CD4-positive, CD25-positive, alpha-beta regulatory T cell (primary cell): ENCODE measurements around the gene ARHGAP31. TPM values are rescaled to one million over a fixed set of nuclear protein-coding genes. Genes with fewer than 3 reads are reported as not detected.

Source experiments
- ATAC-seq, 2 donors: fragments of 150-1000 bp; cut with Tn5 transposase; one replicate each; pipeline ENCODE4 v1.10.0; 2021; ENCODE audit warnings: low read depth in 2 of 2, moderate number of reproducible peaks in 2 of 2, moderate library complexity in 1 of 2
- DNase-seq, 3 donors: peaks; one replicate each; pipeline versions ENCODE4 v3.0.0 to v3.0.0-alpha.2; 2012 to 2022; ENCODE audit warnings: mixed read lengths in 1 of 3
- H3K27ac ChIP-seq: one replicate; pipeline ENCODE4 v1.7.0; 2013; ENCODE audit warnings: mild to moderate bottlenecking, low read length; ENCODE audit not compliant: insufficient read depth, poor library complexity, severe bottlenecking
- H3K27me3 ChIP-seq: one replicate; pipeline ENCODE4 v1.7.0; 2013; ENCODE audit warnings: low read length; ENCODE audit not compliant: control insufficient read depth, insufficient read depth
- H3K36me3 ChIP-seq: one replicate; pipeline ENCODE4 v1.7.0; 2013; ENCODE audit warnings: mild to moderate bottlenecking, low read length, moderate library complexity; ENCODE audit not compliant: control insufficient read depth, insufficient read depth
- H3K4me1 ChIP-seq: 2 replicates; pipeline ENCODE4 v1.7.0; 2013; ENCODE audit warnings: mild to moderate bottlenecking, low read length; ENCODE audit not compliant: insufficient read depth, control insufficient read depth, poor library complexity, severe bottlenecking
- H3K4me3 ChIP-seq: one replicate; pipeline ENCODE4 v1.7.0; 2013; ENCODE audit warnings: low read depth, mild to moderate bottlenecking, low read length, moderate library complexity
- H3K9me3 ChIP-seq, 2 experiments: 1 replicate in 1 of 2; 2 replicates in 1 of 2; pipeline ENCODE4 v1.7.0; 2013; ENCODE audit warnings: low read length in 2 of 2, mild to moderate bottlenecking in 1 of 2, moderate library complexity in 1 of 2; ENCODE audit not compliant: control insufficient read depth in 2 of 2
- H3K27ac Mint-ChIP-seq, 3 donors: one replicate each; pipeline ENCODE4 v1.8.0; 2020 to 2022; ENCODE audit warnings: mild to moderate bottlenecking in 3 of 3, mixed read lengths in 3 of 3, moderate library complexity in 2 of 3
- H3K27me3 Mint-ChIP-seq: one replicate; pipeline ENCODE4 v1.8.0; 2022; ENCODE audit warnings: mild to moderate bottlenecking, mixed read lengths
- H3K36me3 Mint-ChIP-seq: one replicate; pipeline ENCODE4 v1.8.0; 2020; ENCODE audit warnings: mixed read lengths
- H3K4me1 Mint-ChIP-seq, 4 donors: one replicate each; pipeline ENCODE4 v1.8.0; 2020 to 2022; ENCODE audit warnings: mixed read lengths in 4 of 4, mild to moderate bottlenecking in 1 of 4
- H3K4me3 Mint-ChIP-seq, 4 donors: one replicate each; pipeline ENCODE4 v1.8.0; 2020 to 2022; ENCODE audit warnings: mild to moderate bottlenecking in 4 of 4, mixed read lengths in 4 of 4, moderate library complexity in 3 of 4
- H3K9me3 Mint-ChIP-seq, 7 donors: one replicate each; pipeline ENCODE4 v1.8.0; 2020 to 2022; ENCODE audit warnings: mixed read lengths in 7 of 7, mild to moderate bottlenecking in 3 of 7, moderate library complexity in 2 of 7
- polyA plus RNA-seq, 4 donors: library from polyadenylated mRNA; unstranded; fragments of 300-500 nt; fragmentation: Illumina TruSeq; gene quantifications; one replicate each; pipeline ENCODE4 v1.2.3, GENCODE V29; 2021
- total RNA-seq: library from RNA; stranded (reverse); gene quantifications from one replicate; pipeline ENCODE4 v1.2.3, GENCODE V29; 2022

The ARHGAP31 gene
- total and polyA plus RNA-seq, 5 donors from 2014 or later, result 2.6 to 13.6 (median 4.8) TPM

DNA sequence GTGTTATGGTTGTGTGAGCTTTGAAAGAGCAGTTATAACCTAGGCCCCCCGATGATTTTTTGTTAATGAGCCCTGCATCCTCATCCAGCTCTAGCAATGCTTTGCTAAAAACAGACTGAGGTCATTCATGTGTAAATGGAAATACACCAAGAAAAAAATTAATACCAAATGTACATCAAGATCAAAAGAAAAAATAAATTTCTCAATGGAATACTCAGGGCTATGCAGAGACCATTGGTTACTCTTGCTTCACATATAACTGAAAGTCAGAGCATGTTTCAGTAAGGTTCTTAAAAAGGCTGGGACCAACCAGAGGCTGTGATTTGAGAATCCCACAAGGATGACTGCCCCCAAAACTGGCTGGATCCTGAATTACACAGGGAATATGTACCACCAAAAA, 48.0 kb downstream of the ARHGAP31 start:
- Histone ChIP-seq H3K27ac (no peak overlapping the region), H3K27me3 (no peaks in the 10 kb centered on the region), H3K4me3 (no peak overlapping the region), H3K9me3 (no peaks in the 10 kb centered on the region), H3K4me1 (no peaks in the 10 kb centered on the region), H3K36me3 (no peaks in the 10 kb centered on the region)
- Mint-ChIP-seq H3K9me3 (no peaks in the 10 kb centered on the region), H3K27ac (no peak overlapping the region), H3K36me3 (peaks cover 4% of the 10 kb centered on the region), H3K4me1 (peaks cover 0 to 6% (median 3%) of the 10 kb centered on the region in 4 donors), H3K4me3 (no peak overlapping the region), H3K27me3 (no peaks in the 10 kb centered on the region)
- ATAC-seq (no peak), DNase-seq (no peak)

GRCh38 chr3:119343719-119344118, 49.5 kb downstream of the ARHGAP31 start:
- no peaks in the 10 kb centered on the region for H3K4me1 ChIP-seq
- Mint-ChIP-seq H3K4me3 (no peak overlapping the region), H3K9me3 (no peaks in the 10 kb centered on the region), H3K36me3 (no peaks in the 10 kb centered on the region), H3K4me1 (peaks cover 0 to 6% (median 3%) of the 10 kb centered on the region in 4 donors), H3K27ac (peak overlapping the region in 1 of 3 donors; percentile 80), H3K27me3 (no peaks in the 10 kb centered on the region)
- H3K27me3 ChIP-seq, result no peaks in the 10 kb centered on the region
- no peak for DNase-seq
- no peaks in the 10 kb centered on the region for H3K36me3 ChIP-seq
- no peak overlapping the region for H3K27ac ChIP-seq
- no peaks in the 10 kb centered on the region for H3K9me3 ChIP-seq
- no peak overlapping the region for H3K4me3 ChIP-seq
- no peak for ATAC-seq

DNA sequence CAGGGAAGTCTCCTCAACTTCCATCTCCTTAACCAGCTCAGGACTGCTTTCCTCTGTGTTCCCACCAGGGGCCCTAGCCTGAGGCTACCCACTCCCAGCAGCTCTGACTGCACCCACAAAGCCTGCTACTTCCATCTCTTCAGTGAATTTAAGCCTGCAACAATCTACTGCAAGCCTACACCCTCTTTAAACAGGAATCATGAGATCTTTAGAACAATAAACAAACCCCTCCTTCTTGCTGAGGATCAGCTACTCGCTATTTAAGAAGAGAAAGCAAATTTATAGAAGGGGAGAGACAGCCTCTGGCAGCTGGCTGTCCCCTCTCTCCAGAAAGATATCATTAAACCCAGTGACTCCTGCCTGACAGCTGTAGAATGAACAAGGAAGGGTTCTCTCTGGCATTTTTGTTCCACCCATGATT, 51.9 kb downstream of the ARHGAP31 start:
- Mint-ChIP-seq H3K27me3 (no peaks in the 10 kb centered on the region), H3K27ac (peak overlapping the region in 2 of 3 donors; percentile 42 to 50), H3K36me3 (no peaks in the 10 kb centered on the region), H3K9me3 (no peaks in the 10 kb centered on the region), H3K4me3 (no peak overlapping the region), H3K4me1 (peaks cover 3 to 24% (median 8%) of the 10 kb centered on the region in 4 donors)
- Histone ChIP-seq H3K4me3 (no peak overlapping the region), H3K4me1 (peaks cover 1% of the 10 kb centered on the region), H3K27ac (no peak overlapping the region), H3K36me3 (no peaks in the 10 kb centered on the region), H3K9me3 (no peaks in the 10 kb centered on the region), H3K27me3 (no peaks in the 10 kb centered on the region)
- DNase-seq, result no peak
- ATAC-seq, result no peak

- Histone ChIP-seq H3K27me3 (no peaks in the 10 kb centered on the region), H3K4me3 (no peak overlapping the region), H3K4me1 (peaks cover 11% of the 10 kb centered on the region), H3K27ac (no peak overlapping the region), H3K36me3 (no peaks in the 10 kb centered on the region), H3K9me3 (no peaks in the 10 kb centered on the region)
- Mint-ChIP-seq H3K27me3 (no peaks in the 10 kb centered on the region), H3K4me3 (no peak overlapping the region), H3K4me1 (peaks cover 8 to 34% (median 16%) of the 10 kb centered on the region in 4 donors), H3K27ac (no peak overlapping the region), H3K9me3 (no peaks in the 10 kb centered on the region), H3K36me3 (no peaks in the 10 kb centered on the region)
- DNase-seq (no peak), ATAC-seq (no peak)
Observed at GRCh38 chr3:119347036-119347435, 52.9 kb downstream of the ARHGAP31 start.

- H3K4me1 ChIP-seq, result peaks cover 26% of the 10 kb centered on the region
Observed at GRCh38 chr3:119349354-119350041, 55.3 kb downstream of the ARHGAP31 start.

GRCh38 chr3:119350114-119350513, 55.9 kb downstream of the ARHGAP31 start:
- Mint-ChIP-seq H3K36me3 (no peaks in the 10 kb centered on the region), H3K27ac (peak overlapping the region in 1 of 3 donors; percentile 62), H3K4me1 (peaks cover 20 to 48% (median 31%) of the 10 kb centered on the region in 4 donors), H3K27me3 (no peaks in the 10 kb centered on the region), H3K4me3 (no peak overlapping the region), H3K9me3 (no peaks in the 10 kb centered on the region)
- Histone ChIP-seq H3K4me1 (peaks cover 26% of the 10 kb centered on the region), H3K27ac (no peak overlapping the region), H3K9me3 (no peaks in the 10 kb centered on the region), H3K27me3 (no peaks in the 10 kb centered on the region), H3K4me3 (no peak overlapping the region), H3K36me3 (no peaks in the 10 kb centered on the region)
- DNase-seq (no peak), ATAC-seq (no peak)

More at GRCh38 chr3:119349354-119350041, 55.3 kb downstream of the ARHGAP31 start:
- Mint-ChIP-seq H3K36me3 (no peaks in the 10 kb centered on the region), H3K4me1 (peaks cover 20 to 48% (median 31%) of the 10 kb centered on the region in 4 donors), H3K27ac (peak overlapping the region in 2 of 3 donors; percentile 55 to 62), H3K4me3 (no peak overlapping the region), H3K9me3 (no peaks in the 10 kb centered on the region), H3K27me3 (no peaks in the 10 kb centered on the region)
- Histone ChIP-seq H3K27ac (no peak overlapping the region), H3K27me3 (no peaks in the 10 kb centered on the region), H3K9me3 (no peaks in the 10 kb centered on the region), H3K4me3 (no peak overlapping the region), H3K36me3 (no peaks in the 10 kb centered on the region)
- no peak for DNase-seq
- no peak for ATAC-seq

DNA sequence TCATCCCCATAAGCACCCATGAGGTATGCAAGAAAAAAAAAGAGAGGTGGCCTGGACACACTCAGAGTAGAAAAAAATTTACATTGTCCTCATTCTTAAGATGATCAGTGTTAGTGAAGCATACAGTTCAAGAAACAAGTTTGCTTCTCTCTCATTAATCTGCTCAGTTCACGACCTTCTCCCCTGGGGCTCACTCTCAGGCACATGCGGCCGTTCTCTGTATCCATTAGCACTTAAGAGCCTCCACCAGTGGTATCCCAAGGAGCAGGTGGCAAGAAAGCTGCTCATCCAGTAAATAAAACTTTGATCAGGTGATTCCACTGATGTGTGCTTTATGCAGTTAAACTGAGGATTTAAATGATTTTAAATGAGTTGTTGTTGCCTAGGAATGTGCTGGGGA, 57.4 kb downstream of the ARHGAP31 start:
- Histone ChIP-seq H3K4me3 (no peak overlapping the region), H3K9me3 (no peaks in the 10 kb centered on the region), H3K27ac (peak overlapping the region; percentile 66), H3K36me3 (no peaks in the 10 kb centered on the region), H3K27me3 (no peaks in the 10 kb centered on the region), H3K4me1 (peaks cover 26% of the 10 kb centered on the region)
- Mint-ChIP-seq H3K27me3 (no peaks in the 10 kb centered on the region), H3K4me1 (peaks cover 14 to 45% (median 31%) of the 10 kb centered on the region in 4 donors), H3K9me3 (no peaks in the 10 kb centered on the region), H3K27ac (peak overlapping the region; percentile 20 to 83 (median 41)), H3K4me3 (peak overlapping the region in 2 of 4 donors; percentile 9 to 58), H3K36me3 (no peaks in the 10 kb centered on the region)
- DNase-seq (no peak), ATAC-seq (no peak)
